ENCODE measurements around the gene CMKLR1.

The CMKLR1 gene

DNA sequence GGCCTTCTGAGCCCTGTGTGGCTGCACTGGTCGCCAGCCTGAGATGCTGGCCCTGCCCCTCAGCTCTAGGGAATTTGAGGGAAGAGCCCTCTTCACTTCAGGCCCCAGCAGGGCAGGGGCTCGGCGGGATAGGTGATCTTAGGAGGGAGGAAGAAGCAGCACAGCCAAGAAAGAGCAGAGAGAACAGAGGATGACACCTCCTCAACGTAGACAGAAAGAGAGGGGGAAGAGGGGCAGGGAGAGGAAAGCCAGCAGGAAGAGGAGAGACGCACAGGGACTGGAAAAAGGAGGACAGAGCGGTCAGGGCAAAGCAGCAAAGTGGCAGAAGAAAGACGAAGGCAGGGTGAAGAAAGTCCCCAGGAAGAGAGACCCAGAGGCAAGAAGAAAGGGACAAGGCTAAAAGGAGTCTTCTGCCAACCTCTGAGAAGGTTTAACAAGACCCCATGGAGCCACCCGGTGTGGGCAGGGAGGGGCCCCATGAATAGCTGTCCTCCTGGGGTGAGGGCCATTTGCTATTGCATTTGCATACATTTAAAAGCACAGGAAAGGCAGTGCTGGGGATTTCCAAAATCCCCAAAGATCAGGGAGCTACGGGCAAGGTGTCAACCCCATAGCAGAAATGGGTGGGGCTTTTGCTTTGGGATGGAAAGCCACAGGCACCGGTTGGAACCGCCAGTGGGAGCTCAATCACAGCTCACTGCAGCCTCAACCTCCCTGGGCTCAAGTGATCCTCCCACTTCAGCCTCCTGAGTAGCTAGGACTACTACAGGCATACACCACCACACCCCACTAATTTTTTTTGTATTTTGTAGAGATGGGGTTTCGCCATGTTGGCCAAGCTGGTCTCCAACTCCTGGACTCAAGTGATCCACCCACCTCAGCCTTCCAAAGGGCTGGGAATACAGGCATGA lies 22.7 kb downstream of the CMKLR1 start:
- no peak for DNase-seq (ENCODE audit: low read depth)

DNA sequence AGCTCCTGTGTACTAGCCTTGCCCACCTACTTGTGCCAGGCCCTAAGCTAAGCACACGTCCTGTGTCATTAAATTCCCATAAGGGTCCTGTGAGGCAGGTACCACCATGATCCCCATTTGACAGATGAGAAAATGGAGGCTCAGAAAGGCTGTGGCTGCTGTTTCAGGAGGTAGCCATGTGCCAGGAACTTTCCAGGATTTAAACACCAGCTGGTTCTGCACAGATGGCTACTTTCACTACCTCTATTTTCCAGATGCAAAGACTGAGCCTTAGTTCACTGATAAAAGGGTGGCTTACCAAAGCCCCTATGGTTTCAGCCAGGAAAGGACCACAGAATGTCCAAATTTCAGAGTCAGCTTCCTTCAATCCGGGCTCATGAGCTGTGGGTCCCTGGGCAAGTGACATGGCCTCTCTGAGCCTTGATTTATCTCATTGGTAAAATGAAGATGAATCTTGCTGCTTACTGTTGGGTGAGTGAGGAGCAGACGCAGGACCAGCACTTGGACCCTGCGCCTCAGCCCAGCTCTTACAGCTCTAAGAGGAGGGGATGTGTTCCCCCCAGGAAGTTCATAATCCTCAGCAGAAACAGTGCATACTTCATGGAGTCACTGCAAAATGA lies 23.5 kb downstream of the CMKLR1 start:
- DNase-seq (ENCODE audit: low read depth), result no peak

DNA sequence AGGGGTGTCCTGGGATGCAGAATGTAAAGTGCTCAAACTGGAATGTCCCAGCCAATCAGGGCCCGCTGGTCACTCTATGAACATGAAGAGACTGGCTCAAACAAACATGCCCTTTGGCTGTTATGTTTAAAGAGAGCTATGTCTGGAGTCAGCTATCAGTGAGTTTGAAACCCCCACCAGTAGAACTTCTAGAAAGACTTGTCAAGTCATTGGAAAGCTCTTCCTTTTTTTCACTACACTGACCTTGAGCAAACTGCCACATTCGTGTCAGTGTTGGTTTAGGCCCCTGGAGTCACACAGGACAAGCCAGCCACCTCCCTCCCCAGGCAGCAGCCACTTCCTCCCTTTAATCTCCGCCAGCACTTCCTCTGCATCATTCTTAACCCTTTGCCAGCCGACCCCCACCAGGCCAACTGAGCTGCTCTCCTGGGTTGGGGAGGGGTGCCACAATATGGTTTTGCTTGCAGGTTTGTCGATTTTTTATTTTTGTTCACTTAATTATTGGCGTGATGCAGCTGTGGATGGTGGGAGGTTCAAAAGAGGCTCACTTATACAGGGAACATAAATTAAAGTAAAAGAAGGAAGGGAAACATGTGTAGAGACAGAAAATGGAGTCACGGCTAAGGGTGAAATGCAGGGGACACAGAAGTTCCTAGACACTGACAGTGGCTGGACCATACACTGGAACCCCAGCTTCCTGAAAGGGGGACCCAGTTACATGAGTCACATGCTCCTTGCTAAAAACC lies 25.3 kb downstream of the CMKLR1 start:
- DNase-seq (ENCODE audit: low read depth), result no peak

DNA sequence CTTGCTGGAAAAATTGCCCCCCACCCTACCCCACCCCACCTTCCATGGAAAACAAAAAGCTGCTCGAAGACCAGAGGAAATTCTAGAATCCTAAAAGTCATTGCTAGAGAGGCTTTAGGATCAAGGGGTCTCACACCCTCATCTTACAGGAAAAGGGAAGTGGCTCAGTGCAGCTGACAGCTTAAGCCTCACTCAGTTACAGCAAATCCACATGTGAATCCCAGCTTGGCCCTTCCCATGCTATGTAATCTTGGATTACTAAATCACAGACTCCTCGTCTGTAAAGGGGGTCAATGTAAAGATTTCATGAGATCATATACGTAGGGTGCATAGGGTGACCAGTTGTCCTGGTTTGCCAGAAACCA lies 25.9 kb downstream of the CMKLR1 start:
- DNase-seq (ENCODE audit: low read depth), result no peak

DNA sequence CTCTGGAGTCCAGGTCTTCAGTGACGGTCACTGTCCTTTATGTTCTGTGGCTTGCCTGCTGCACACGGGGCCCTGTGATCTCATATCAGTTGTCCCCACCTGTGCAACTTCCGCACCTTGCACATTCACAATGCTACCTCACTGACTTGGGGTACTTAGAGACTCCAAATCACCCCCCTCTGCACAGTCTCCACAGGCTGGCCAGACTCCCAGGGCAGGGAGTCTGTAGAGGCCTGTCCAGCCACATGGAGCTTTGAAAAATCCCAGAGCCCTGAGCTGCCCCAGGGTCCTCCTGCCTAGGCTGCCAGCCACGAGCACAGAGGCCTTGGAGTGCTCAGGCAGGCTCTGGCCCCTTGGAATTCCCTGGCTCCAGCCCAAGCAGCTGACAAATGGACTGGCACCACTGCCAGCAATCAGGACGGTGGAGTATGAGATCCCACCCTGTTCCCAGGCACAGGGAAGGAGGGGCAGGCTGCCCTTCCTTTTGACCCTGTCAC lies 26.4 kb downstream of the CMKLR1 start:
- no peak for DNase-seq (ENCODE audit: low read depth)

DNA sequence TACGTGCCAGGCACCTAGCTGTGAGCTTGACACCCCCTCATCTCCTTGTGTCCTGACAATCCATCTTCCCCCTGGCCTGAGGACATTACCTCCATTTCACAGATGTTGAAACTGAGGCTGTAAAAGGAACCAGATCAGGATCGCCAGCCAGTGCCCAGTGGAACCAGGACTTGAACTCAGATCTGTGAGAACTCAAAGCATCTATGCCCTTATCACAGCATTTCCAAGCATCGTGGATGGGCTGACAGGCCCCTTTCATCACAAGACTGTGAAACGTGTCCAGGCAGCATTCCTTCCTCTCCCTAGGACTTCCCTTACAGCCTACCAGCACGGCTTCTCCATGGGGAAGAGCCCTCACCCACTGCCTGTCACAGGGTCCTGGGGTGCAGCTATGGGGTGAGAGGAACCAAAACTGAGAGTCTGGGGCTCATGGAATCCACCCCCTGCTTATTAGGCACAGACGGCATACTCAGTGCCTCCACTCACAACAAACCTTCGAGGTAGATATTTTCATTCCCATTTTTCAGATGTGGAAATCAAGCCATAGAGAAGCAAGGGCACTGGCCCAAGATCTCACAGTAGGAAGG lies 26.9 kb downstream of the CMKLR1 start:
- DNase-seq (ENCODE audit: low read depth), result no peak

DNA sequence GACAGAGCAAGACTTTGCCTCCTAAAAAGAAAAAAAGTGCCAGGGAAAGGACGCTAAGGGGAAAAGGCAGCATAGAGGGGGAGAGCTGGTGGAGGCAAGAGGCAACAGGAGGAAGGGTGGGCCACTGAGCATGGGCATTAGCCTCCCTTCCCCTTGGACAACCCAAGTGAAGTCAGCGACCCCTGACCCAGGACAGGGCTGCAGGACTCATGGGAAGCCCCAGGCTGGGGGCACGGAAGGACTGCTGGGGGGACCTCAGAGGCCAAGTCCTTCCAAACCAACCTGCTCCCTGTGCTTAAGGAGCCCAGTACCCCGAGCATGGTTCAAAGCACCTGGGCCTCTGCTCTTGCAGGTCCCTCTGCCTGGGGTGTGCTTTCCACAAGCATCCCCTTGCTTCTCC lies 27.5 kb downstream of the CMKLR1 start:
- DNase-seq (ENCODE audit: low read depth), result no peak

DNA sequence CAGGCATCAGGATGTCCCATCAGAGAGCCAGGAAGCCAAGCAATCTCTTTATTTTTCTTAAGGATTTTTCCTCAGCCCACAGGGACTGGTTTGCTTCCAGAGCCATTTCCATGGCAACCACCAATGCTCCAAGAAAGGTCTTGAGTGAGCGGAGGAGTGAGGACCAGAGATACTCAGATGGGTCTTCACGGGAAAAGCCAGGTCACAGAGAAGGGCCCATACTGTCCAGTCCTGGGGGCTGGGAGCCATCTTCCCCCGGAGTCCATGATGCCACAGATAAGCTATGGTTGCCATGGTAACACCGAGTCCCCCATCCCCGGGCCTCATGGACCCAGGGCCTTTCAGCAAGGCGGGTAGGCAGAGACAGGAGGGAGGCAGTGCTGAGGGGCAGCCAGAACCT lies 28.6 kb downstream of the CMKLR1 start:
- DNase-seq (ENCODE audit: low read depth), result no peak

DNA sequence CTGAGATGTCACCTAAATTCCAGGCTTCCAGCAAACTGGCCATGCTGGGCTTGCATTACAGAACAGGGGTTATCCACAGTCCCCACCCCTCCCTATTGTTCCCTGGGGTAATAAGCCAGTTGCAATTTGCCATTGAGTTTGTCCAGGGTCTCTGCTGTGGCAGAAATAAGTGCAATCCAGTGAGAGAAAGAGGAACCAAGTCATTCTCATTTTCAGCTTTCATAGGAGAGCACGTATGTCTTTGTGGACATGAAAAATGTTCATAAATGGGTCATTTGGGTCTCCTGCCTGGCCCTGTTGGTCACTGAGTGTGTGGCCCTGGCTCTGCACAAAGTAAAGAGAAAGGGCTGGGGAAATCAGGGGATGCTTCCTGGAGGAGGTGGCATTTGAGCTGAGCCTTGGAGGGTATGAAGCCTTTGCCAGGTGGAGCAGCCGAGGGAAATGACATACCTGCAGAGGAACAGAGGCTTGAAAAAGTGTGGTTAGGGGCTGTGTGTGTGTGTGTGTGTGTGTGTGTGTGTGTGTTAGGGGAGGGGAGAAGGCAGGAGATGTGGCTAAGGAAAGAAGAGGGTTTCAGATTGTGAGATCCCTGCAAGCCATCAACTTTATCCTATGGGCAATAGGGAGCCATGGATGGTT lies 29.3 kb downstream of the CMKLR1 start:
- DNase-seq (ENCODE audit: low read depth), result no peak

DNA sequence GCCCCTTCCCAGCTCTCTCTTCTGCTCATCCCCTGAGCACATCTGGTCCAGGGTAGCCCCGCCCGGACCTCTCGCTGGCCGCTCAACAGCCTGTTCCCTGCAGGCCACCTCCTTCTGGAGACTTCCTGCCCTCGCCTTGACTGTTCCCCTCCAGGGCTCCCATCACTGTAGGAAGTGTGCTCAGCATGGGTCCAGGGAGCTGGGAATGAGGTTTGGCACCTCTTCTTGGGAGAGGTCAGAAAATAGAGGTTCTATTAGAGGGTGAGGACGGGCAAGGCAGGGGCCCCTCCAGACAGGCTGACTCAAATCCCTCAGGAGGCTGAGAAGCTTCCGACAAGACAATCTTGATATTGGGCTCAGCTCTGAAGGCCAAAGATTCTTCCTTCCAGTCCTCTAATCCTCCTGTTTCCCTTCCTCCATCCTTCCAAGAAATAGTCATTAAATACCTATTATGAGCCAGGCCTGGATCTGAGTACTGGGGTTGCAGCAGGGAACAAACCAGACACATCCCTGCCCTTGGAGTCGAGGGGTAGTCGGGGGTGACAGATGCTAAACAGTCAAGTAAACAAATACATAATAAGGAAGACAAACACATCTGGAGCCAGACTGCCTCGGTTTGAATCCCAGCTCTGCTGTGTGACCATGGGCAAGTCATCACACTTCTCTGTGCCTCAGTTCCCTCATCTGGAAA lies 30.6 kb downstream of the CMKLR1 start:
- DNase-seq (ENCODE audit: low read depth), result no peak

DNA sequence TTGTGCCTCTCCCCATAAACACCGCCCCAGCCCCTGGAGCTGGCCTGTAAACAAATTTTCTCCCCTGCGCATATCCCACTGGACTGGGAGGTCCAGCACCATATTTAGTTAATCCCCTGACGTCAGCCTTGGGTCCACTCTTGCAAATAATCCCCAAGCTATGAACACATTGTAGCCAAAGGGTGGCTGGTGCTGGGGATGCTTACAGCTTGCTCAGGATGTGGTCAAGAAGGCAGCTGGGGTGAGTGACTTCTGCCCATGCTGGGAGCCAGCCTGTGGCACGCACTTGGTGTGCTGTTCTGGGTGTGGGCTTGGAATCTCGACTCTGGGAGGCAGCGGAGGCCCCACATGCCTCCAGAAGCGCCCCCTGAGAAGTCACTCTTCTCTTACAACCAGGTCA lies 32.1 kb downstream of the CMKLR1 start:
- DNase-seq (ENCODE audit: low read depth), result peak; percentile 92

DNA sequence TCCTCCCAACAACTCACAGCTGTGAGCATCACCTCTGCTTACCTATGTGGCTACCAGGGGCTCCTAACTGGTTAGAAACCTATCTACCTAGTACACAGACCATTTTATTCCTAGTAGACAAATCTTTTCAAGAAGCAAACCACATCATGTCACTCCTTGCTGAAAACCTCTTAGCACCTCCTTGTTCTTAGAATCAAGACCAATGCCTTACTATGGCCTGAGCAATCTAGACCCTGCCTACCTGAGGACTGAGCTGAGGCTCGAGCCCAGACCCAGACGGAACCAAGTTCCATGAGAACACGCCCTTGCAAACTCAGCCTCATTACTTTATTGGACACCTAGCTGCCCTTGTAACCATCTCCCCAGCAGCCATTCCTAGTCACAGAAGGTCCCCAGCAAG lies 32.6 kb downstream of the CMKLR1 start:
- DNase-seq (ENCODE audit: low read depth), result no peak

DNA sequence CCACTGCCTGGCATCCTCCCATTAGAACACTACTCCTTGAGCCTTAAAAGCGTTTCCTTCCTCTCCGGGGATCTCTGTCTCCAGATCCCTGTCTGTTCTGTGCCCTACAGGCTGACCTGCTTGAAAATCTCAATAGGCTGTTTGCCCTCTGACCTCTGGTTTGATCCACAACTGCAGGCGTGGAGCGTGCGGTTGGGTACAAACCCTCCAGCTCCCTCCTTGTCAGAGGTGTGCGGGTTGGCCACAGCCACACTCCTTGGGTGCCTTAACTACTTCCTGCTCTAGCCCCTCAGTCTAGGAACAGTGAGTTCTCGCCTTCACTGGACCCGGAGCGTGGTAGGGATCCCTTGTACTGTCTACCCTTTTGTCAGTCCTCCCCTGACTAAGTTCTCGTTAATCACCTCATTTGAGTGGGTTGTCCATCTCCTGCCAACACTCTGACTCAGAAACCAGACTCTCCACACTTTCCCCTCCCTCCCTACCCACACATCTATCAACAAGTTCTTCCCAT lies 33.1 kb downstream of the CMKLR1 start:
- DNase-seq (ENCODE audit: low read depth), result peak; percentile 63

DNA sequence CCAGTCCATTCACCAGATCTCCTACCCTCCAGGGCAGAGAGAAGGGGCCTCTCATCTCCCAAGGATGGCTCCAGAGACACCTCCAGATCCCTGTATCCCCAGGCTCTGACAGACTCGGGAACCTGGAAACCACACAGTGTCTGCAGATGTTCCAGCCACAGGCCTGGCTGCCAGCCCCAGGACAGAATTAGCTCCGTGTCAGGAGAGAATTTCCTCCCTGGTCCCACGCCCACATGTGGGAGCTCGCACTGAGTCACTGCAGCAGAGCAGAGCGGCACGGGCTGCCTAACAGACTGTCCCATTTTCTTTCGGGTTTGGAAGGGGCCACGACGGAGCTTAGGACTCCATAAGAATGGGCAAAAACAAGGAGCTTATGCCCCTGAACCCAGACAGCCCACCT lies 33.6 kb downstream of the CMKLR1 start:
- peak; percentile 87 for DNase-seq (ENCODE audit: low read depth)

DNA sequence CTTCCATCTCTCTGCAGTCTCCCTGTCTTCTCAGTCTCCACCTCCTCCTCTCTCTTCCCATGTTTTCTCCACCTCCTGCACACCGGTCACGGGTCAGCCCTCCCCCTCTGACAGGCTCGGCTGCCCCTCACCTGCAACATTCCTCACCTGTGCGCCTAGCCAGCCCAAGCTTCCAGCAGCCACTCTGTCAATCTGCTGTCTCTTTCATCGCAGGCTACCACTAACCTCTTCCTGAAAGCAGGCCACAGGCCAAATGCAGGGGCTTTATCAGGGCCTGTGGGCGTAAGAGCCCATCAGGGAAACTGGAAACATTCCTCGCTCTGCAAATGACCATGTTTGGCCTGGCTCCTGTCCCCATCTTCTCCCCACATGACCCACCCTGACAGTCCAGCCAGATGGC lies 34.5 kb downstream of the CMKLR1 start:
- DNase-seq (ENCODE audit: low read depth), result no peak

DNA sequence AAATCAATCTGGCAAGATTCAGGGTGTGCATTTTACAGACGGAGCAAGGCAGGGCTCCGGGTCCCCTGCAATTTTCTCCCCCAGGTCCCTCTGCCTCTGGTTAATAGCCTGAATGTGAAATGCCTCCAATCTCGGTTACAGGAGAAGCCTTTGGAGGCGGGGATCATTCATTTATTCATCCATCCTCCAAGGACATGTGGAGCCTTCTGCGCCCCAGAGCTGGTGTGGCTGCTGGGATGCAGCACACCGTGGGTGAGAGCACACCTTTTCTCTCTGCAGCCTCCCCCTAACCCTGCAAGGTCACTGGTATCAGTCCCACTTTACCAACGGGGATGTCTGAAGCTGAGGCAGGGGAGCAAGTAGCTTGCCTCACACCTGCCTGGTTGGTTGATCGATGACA lies 35.4 kb downstream of the CMKLR1 start:
- no peak for DNase-seq (ENCODE audit: low read depth)

DNA sequence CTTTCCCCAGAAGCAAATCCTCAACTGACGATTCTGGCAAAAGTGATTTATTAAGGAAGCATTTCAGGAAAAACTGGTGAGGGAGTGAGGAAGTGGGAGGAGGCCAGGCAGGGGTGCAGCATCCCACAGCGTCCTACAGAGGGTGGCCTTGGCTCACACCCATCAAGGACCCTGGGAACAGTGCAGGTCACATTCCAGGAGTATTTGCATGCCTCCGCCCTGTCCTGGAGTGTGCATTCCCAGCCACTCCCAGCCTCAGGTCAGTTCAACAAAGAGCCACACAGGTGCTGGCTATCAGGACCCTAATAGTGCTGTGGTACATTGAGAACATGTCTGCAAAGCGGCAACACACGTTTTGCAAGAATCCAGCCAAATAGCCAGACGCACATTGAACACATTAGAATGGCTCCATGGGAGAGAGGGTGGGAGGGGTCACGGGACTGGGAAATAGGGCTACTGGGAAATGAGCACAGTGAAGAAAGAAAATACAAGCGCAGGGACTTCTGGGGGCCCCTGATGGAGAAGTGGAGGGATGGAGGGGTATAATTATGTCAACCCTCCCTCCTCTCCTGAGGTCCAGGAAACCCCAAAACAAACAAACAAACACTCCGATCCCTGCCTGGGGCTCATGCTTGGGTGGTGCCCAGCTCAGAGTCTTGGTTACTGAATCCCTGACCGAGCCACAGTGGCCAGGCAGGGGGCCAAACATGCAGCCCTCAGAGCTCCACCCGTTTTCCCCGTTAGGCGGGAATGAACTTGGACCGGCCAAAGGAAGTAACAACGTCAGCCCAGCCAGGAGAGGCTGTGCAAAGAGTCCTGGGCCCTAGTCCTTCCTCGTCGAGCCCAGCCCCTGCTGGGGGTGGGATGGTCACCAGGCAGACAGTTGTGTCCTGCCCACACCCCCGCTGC lies 36.5 kb downstream of the CMKLR1 start:
- peak; percentile 46 for DNase-seq (ENCODE audit: low read depth)

DNA sequence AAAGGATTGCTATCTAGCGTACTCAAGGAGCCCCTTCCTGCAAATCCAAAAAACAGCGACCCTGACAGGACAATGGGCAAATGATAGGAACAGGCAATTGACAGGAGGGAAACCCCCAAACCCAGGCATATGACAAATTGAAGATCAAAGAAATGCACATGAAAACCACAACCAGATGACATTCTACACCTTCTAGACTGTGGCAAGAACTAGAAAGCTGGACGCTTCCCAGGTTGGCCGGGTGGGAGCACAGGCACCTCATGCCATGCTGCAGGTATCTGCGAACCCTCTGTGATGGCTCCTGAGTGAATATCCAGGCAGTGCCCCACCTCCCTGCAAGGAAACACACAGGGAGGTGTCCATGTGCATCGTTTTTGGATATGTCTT lies 37.1 kb downstream of the CMKLR1 start:
- no peak for DNase-seq (ENCODE audit: low read depth)

DNA sequence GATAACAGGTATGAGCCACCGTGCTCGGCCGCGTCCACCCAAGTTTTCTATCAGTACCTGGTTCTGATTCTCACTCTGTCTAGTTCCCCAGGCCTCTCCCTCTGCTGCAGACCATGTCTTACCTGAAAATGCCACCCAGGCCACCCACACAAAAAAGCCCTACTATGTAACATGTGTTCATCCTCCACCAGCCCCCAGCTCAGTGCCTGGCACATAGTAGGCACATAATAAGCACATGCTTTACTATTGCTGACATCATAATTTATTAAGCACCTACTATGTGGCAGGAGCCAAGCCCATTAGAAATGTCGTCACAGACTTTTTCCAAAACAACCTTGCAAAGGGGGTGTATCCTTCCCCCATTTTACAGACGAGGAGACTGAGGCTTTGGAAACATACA lies 37.8 kb downstream of the CMKLR1 start:
- DNase-seq (ENCODE audit: low read depth), result no peak

Measured in GM04503 (cell line).